Thyroid gland (tissue), 4 donors: ENCODE data around the gene MAP3K5.

Experiments
- CTCF ChIP-seq, 6 experiments: fragments of 200-600 bp in 3 of 6; fragments of 450-650 bp in 3 of 6; sonication (generic) in 3 of 6; IDR thresholded peaks; one replicate each; pipeline ENCODE4 v1.5.1; 2016 to 2019; ENCODE audit warnings: antibody characterized with exemption in 6 of 6, mild to moderate bottlenecking in 2 of 6, inconsistent platforms in 1 of 6, moderate library complexity in 1 of 6
- POLR2A ChIP-seq, 2 donors: fragments of 450-650 bp; IDR thresholded peaks; one replicate each; pipeline ENCODE4 v1.6.1; 2017; ENCODE audit warnings: antibody characterized with exemption in 2 of 2, mild to moderate bottlenecking in 2 of 2, moderate library complexity in 1 of 2

- TF ChIP-seq CTCF (IDR thresholded peaks at IDR 0.05) (no peak), POLR2A (IDR thresholded peaks at IDR 0.05) (no peak)
These were observed 80.6 kb downstream of the MAP3K5 start for GRCh38 chr6:136711644-136712043.
